GM23338 (cell line): ENCODE data around the gene SAMD8.

Source experiments
- CTCF ChIP-seq, 2 experiments: fragments of 200-600 bp in 1 of 2; sonication (generic) in 1 of 2; conservative IDR thresholded peaks; 2 replicates each; pipeline versions ENCODE4 v1.5.1 to v1.6.1; 2016 to 2017; ENCODE audit warnings: antibody characterized with exemption in 2 of 2, low read depth in 2 of 2, mild to moderate bottlenecking in 2 of 2, moderate library complexity in 1 of 2
- POLR2AphosphoS5 ChIP-seq: IDR thresholded peaks from 2 replicates; pipeline ENCODE4 v1.6.1; 2016; ENCODE audit warnings: antibody characterized with exemption, low read depth

- TF ChIP-seq POLR2AphosphoS5, result no peak
- TF ChIP-seq CTCF (conservative IDR thresholded peaks at IDR 0.05; ENCODE audit: low read depth in 2 of 2), result no peak
These were observed 91.0 kb downstream of the SAMD8 start for GRCh38 chr10:75202321-75203045.
